SK-N-SH (cell line): ENCODE measurements around the gene SPRR2B.

Experiments used
- SIN3A ChIP-seq: IDR thresholded peaks from 2 replicates; pipeline ENCODE4 v1.6.1; 2012; ENCODE audit warnings: low read depth, mild to moderate bottlenecking, low read length, moderate library complexity, borderline replicate concordance
- TF ChIP-seq, protein P1 (sequence below): IDR thresholded peaks from 2 replicates; pipeline ENCODE4 v1.6.1; 2012; ENCODE audit warnings: mild to moderate bottlenecking, low read depth, low read length, moderate library complexity
- TF ChIP-seq, protein P2 (sequence below): IDR thresholded peaks from 2 replicates; pipeline ENCODE4 v1.4.0; 2012; ENCODE audit warnings: low read depth

DNA sequence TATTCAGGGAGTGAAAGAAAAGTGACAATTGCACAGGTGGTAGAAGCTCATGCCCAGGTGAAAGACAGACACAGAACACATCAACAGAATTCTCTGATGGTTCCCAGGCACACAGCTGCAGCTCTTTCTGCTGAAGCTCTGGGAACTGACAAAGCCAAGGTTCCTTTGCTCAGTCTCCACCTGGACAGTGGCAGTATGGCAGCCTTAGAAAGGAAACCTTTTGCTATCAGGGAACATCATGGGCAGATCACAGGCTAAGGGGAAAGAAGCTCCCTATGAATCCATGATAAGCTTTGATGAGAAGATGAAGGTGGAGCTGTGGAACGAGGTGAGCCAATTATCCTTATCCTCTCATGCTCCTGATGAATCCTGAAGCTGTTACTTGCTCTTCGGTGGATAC, 1.2 kb downstream of the SPRR2B start:
- TF ChIP-seq, protein P1, sequence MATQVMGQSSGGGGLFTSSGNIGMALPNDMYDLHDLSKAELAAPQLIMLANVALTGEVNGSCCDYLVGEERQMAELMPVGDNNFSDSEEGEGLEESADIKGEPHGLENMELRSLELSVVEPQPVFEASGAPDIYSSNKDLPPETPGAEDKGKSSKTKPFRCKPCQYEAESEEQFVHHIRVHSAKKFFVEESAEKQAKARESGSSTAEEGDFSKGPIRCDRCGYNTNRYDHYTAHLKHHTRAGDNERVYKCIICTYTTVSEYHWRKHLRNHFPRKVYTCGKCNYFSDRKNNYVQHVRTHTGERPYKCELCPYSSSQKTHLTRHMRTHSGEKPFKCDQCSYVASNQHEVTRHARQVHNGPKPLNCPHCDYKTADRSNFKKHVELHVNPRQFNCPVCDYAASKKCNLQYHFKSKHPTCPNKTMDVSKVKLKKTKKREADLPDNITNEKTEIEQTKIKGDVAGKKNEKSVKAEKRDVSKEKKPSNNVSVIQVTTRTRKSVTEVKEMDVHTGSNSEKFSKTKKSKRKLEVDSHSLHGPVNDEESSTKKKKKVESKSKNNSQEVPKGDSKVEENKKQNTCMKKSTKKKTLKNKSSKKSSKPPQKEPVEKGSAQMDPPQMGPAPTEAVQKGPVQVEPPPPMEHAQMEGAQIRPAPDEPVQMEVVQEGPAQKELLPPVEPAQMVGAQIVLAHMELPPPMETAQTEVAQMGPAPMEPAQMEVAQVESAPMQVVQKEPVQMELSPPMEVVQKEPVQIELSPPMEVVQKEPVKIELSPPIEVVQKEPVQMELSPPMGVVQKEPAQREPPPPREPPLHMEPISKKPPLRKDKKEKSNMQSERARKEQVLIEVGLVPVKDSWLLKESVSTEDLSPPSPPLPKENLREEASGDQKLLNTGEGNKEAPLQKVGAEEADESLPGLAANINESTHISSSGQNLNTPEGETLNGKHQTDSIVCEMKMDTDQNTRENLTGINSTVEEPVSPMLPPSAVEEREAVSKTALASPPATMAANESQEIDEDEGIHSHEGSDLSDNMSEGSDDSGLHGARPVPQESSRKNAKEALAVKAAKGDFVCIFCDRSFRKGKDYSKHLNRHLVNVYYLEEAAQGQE, result no peak
- TF ChIP-seq, protein P2, sequence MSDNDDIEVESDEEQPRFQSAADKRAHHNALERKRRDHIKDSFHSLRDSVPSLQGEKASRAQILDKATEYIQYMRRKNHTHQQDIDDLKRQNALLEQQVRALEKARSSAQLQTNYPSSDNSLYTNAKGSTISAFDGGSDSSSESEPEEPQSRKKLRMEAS, result no peak
- TF ChIP-seq SIN3A, result no peak
